GM13976 (cell line): Measurements from ENCODE around the gene PDZD4.

Source experiments
- DNase-seq: peaks from one replicate; pipeline ENCODE4 v3.0.0; 2012; ENCODE audit warnings: low spot score
- CTCF ChIP-seq: IDR thresholded peaks from 2 replicates; pipeline ENCODE4 v1.5.1; 2012; ENCODE audit warnings: borderline replicate concordance, mild to moderate bottlenecking; ENCODE audit not compliant: insufficient read depth; ENCODE audit errors: extremely low read depth, missing control alignments, control extremely low read depth
- in situ Hi-C: fragments of 300-500 bp; cut with MboI; formaldehyde crosslinking; loops from one replicate; pipeline ENCODE4 v1.12.0; 2022; ENCODE audit warnings: low sequenced_read_pairs, mixed read lengths, inconsistent platforms; ENCODE audit not compliant: unreplicated experiment

The PDZD4 gene

GRCh38 chrX:153863251-153863991 lies 33.1 kb upstream of the PDZD4 start:
- no peak for TF ChIP-seq CTCF
- in situ Hi-C loops = no loop called here
- peak; percentile 15 for DNase-seq

- DNase-seq = peak; percentile 18
- in situ Hi-C loops = no loop called here
- TF ChIP-seq CTCF = no peak
Measured at GRCh38 chrX:153862369-153863250, 32.3 kb upstream of the PDZD4 start.

GRCh38 chrX:153861733-153862310 lies 31.5 kb upstream of the PDZD4 start:
- no peak for TF ChIP-seq CTCF
- no peak for DNase-seq
- in situ Hi-C loops = no loop called here

- TF ChIP-seq CTCF = no peak
- no peak for DNase-seq
- in situ Hi-C loops = no loop called here
Measured at GRCh38 chrX:153861151-153861550, 30.8 kb upstream of the PDZD4 start.

- no peak for TF ChIP-seq CTCF
- no peak for DNase-seq
- in situ Hi-C loops = no loop called here
Measured at GRCh38 chrX:153857348-153857903, 27.1 kb upstream of the PDZD4 start.

- in situ Hi-C loops = no loop called here
- TF ChIP-seq CTCF = no peak
Measured at GRCh38 chrX:153854702-153855101, 24.4 kb upstream of the PDZD4 start.

More at GRCh38 chrX:153854702-153855101, 24.4 kb upstream of the PDZD4 start:
- no peak for DNase-seq
